Adipocyte (in vitro differentiated cells): ENCODE measurements around the gene MAPKAPK3.

ENCODE experiments used
- DNase-seq: peaks from one replicate; pipeline ENCODE4 v3.0.0-alpha.2; 2015; ENCODE audit warnings: low read depth
- H3K27me3 ChIP-seq: replicated peaks from 2 replicates; pipeline ENCODE4 v1.7.0; 2013; ENCODE audit warnings: mild to moderate bottlenecking, low read length, moderate library complexity; ENCODE audit not compliant: control insufficient read depth, insufficient read depth
- H3K36me3 ChIP-seq: 2 replicates; pipeline ENCODE4 v1.7.0; 2013; ENCODE audit warnings: low read length, mild to moderate bottlenecking, moderate library complexity; ENCODE audit not compliant: control insufficient read depth, insufficient read depth, severe bottlenecking
- H3K4me1 ChIP-seq: 2 replicates; pipeline ENCODE4 v1.7.0; 2013; ENCODE audit warnings: mild to moderate bottlenecking, low read length, moderate library complexity; ENCODE audit not compliant: control insufficient read depth, insufficient read depth
- H3K4me3 ChIP-seq: 2 replicates; pipeline ENCODE4 v1.7.0; 2013; ENCODE audit warnings: mild to moderate bottlenecking, low read length, moderate library complexity
- H3K9ac ChIP-seq: 2 replicates; pipeline ENCODE4 v1.7.0; 2013; ENCODE audit warnings: mild to moderate bottlenecking, low read length, moderate library complexity
- H3K9me3 ChIP-seq: 2 replicates; pipeline ENCODE4 v1.7.0; 2013; ENCODE audit warnings: mild to moderate bottlenecking, low read length, moderate library complexity; ENCODE audit not compliant: control insufficient read depth

MAPKAPK3 gene

DNA sequence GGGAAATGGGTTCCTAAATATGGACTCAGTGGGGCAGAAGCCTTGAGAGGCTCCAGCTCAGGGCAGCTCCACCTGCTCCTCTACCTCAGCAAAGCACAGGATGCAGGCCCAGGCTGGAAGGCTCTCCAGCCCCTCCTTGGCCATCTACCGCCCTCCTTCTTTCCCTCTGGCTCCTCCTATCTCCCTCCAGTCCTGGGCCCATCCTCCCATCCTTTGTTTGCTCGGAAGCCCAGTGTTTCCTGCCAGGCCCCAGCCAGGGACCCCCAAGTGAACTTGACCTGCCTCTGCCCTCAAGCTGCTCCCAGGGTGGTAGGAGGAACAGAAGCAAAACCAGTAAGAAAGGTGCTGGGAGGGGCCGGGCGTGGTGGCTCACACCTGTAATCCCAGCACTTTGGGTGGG, 20.1 kb downstream of the MAPKAPK3 start:
- DNase-seq = no peak
- Histone ChIP-seq H3K9ac (no peak overlapping the region), H3K4me3 (no peak overlapping the region), H3K27me3 (no peaks in the 10 kb centered on the region), H3K36me3 (peaks cover 7% of the 10 kb centered on the region), H3K9me3 (no peaks in the 10 kb centered on the region), H3K4me1 (peaks cover 23% of the 10 kb centered on the region)

DNA sequence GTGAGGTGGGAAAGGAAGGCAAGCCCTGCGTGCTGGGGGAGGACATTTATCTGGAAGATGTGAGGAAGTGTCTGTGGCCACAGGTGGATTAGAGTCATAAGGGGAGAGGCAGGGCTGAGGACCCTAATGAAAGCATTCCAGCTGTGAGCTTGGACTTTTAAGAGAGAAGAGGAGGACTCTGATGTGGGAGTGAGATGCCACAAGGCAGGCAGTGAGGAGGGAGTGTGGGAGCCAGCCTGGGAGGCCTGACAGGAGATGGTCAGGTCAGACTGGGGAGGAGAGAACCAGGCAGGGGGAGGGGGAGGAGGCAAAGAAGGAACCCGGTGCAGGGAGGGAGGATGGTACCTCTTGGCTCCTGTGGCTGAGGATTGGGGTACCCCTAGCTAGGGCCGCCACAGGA, 21.0 kb downstream of the MAPKAPK3 start:
- Histone ChIP-seq H3K9me3 (no peaks in the 10 kb centered on the region), H3K4me1 (peaks cover 15% of the 10 kb centered on the region), H3K36me3 (peaks cover 13% of the 10 kb centered on the region), H3K9ac (no peak overlapping the region), H3K4me3 (no peak overlapping the region), H3K27me3 (no peaks in the 10 kb centered on the region)
- DNase-seq = no peak

DNA sequence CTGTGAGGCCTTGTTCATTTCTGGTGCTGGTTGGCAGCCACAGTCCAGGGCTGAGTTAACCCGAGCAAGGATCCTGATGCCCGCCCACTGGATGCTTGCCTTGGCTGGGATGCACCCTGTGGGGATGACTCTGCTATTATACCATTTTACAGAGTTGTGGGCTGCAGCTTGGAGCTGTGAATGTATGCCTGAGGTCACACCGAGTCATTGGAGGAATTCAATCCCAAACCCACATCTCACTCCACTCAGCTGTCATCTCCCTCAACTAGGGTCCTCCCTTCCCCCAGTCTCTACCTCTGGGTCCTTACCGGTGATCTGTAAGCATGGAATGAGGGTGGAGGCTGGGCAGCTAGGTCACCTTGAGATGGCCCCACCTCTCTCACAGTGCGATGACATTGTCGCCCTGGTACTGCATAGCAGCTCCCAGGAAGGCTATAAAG, 22.1 kb downstream of the MAPKAPK3 start:
- Histone ChIP-seq H3K4me3 (no peak overlapping the region), H3K4me1 (peaks cover 15% of the 10 kb centered on the region), H3K27me3 (no peaks in the 10 kb centered on the region), H3K9me3 (no peaks in the 10 kb centered on the region), H3K9ac (peak overlapping the region; percentile 41), H3K36me3 (peaks cover 23% of the 10 kb centered on the region)
- peak; percentile 53 for DNase-seq

GRCh38 chr3:50642382-50642781, 25.4 kb downstream of the MAPKAPK3 start:
- no peak for DNase-seq
- no peak overlapping the region for H3K4me3 ChIP-seq
- no peaks in the 10 kb centered on the region for H3K9me3 ChIP-seq
- H3K4me1 ChIP-seq = peaks cover 15% of the 10 kb centered on the region
- peaks cover 40% of the 10 kb centered on the region for H3K36me3 ChIP-seq
- H3K9ac ChIP-seq = no peak overlapping the region
- H3K27me3 ChIP-seq = no peaks in the 10 kb centered on the region

- Histone ChIP-seq H3K36me3 (peaks cover 54% of the 10 kb centered on the region), H3K9ac (no peak overlapping the region), H3K9me3 (no peaks in the 10 kb centered on the region)
These were observed 27.6 kb downstream of the MAPKAPK3 start for GRCh38 chr3:50644561-50644960.

GRCh38 chr3:50645378-50645777, 28.4 kb downstream of the MAPKAPK3 start:
- no peak for DNase-seq
- Histone ChIP-seq H3K9ac (no peak overlapping the region), H3K4me3 (no peak overlapping the region), H3K4me1 (no peaks in the 10 kb centered on the region), H3K9me3 (no peaks in the 10 kb centered on the region), H3K36me3 (peaks cover 54% of the 10 kb centered on the region), H3K27me3 (no peaks in the 10 kb centered on the region)

More at GRCh38 chr3:50644561-50644960, 27.6 kb downstream of the MAPKAPK3 start:
- DNase-seq = no peak
- Histone ChIP-seq H3K27me3 (no peaks in the 10 kb centered on the region), H3K4me1 (no peaks in the 10 kb centered on the region), H3K4me3 (no peak overlapping the region)

DNA sequence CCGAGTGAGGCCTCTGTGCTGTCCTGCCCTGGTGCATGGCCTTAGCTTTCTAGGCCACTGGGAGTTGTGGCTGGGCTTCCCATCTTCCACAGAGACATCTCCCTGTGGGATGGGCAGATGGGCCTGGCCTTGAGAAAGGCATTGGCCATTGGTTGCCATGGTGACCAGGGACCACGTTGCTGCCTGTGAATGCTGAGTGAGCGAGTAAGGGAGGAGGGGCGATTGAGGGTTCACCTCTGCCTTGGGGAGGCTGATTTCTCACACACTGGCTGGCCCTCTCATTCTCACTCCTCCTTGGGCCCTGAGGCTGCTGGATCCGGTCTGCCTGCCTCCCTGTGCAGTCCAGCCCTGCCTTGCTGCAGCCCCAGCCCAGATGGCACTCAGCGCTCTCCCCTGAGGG, 31.4 kb downstream of the MAPKAPK3 start:
- no peak for DNase-seq
- peaks cover 38% of the 10 kb centered on the region for H3K36me3 ChIP-seq
- no peaks in the 10 kb centered on the region for H3K9me3 ChIP-seq
- no peaks in the 10 kb centered on the region for H3K4me1 ChIP-seq
- no peaks in the 10 kb centered on the region for H3K27me3 ChIP-seq
- H3K4me3 ChIP-seq = no peak overlapping the region
- no peak overlapping the region for H3K9ac ChIP-seq

DNA sequence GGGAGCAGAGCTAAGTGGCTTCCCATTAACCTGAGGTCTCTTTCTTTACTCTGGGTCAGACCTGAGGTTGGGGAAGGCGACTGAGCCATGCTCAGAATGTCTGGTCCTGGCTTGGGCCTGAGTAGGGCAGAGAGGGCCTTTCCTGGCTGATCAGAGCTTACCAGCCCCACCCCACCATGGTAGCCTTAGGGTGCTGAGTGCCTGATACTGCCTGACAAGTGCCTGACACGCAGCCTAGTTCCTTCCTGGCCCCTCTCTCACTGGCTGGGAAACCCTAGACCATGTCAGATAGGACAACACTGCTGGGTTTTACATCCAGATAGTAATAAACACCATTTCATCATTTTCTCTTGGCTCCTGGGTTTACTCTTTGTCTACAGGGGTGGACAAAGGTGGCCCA, 32.0 kb downstream of the MAPKAPK3 start:
- H3K9me3 ChIP-seq = no peaks in the 10 kb centered on the region
- no peak for DNase-seq
- no peaks in the 10 kb centered on the region for H3K4me1 ChIP-seq
- no peak overlapping the region for H3K4me3 ChIP-seq
- H3K36me3 ChIP-seq = peaks cover 32% of the 10 kb centered on the region
- no peak overlapping the region for H3K9ac ChIP-seq
- no peaks in the 10 kb centered on the region for H3K27me3 ChIP-seq

- Histone ChIP-seq H3K36me3 (peaks cover 29% of the 10 kb centered on the region), H3K9me3 (no peaks in the 10 kb centered on the region), H3K4me3 (no peak overlapping the region), H3K9ac (no peak overlapping the region), H3K4me1 (no peaks in the 10 kb centered on the region), H3K27me3 (no peaks in the 10 kb centered on the region)
- DNase-seq = no peak
These were observed 32.5 kb downstream of the MAPKAPK3 start for GRCh38 chr3:50649451-50649931.

- Histone ChIP-seq H3K4me1 (no peaks in the 10 kb centered on the region), H3K4me3 (no peak overlapping the region), H3K9me3 (no peaks in the 10 kb centered on the region), H3K9ac (no peak overlapping the region), H3K27me3 (no peaks in the 10 kb centered on the region), H3K36me3 (peaks cover 26% of the 10 kb centered on the region)
- DNase-seq = no peak
These were observed 33.1 kb downstream of the MAPKAPK3 start for GRCh38 chr3:50650018-50650417.

DNA sequence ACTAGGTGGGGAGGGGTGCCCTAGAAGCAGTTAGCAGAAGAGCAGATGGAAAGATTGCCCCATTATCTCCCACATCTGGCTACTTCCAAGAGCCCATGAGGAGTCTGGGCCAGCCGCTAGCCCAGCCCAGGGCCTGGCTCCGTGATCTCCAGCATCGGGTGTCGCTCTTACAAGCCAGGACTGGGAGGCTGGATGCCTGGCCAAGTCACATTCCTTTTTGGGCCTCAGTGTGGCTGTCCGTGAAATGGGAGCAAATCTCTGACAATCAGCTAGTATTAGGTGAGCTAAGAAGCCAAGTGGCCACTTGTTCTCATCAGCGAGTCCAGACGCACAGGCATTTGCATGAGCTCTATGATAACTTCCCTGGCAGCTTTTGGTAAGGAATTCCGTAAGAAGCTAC, 34.5 kb downstream of the MAPKAPK3 start:
- DNase-seq = no peak
- no peak overlapping the region for H3K9ac ChIP-seq
- H3K36me3 ChIP-seq = peaks cover 23% of the 10 kb centered on the region
- no peak overlapping the region for H3K4me3 ChIP-seq
- no peaks in the 10 kb centered on the region for H3K27me3 ChIP-seq
- no peaks in the 10 kb centered on the region for H3K4me1 ChIP-seq
- H3K9me3 ChIP-seq = no peaks in the 10 kb centered on the region

DNA sequence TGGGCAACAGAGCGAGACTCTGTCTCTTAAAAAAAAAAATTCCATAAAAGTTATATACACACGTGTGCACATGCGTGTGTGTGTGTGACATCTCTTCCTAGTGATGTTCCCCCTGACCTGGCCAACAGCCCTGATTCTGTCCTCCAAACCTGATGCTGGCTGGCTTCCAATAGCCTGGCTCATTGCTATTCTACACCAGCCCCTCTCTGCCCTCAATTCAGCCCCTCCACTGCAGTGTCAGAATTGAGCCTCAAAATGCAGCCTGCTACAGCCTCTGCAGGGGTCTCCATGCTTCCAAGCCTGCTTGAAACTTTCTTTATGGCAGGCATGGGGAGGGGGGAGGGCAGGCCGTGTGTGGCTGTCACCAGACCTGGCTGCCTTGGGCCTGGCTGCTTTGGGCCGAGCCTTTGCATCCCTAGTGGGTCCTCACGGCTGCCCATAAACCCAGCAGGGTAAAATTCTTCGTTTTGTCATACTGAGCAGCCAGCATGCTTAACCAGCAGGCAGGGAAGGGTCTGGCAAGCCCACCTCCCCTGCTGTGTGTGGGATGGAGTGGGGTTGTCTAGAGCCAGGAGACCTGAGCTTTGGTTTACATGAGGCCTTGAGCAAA, 35.1 kb downstream of the MAPKAPK3 start:
- Histone ChIP-seq H3K4me3 (no peak overlapping the region), H3K27me3 (no peaks in the 10 kb centered on the region), H3K4me1 (no peaks in the 10 kb centered on the region), H3K9ac (no peak overlapping the region), H3K9me3 (no peaks in the 10 kb centered on the region), H3K36me3 (peaks cover 17% of the 10 kb centered on the region)
- DNase-seq = no peak
